GM18909 (cell line): ENCODE data around the gene ARHGAP45.

ENCODE experiments used
- ATAC-seq: cut with Tn5 transposase; IDR thresholded peaks from one replicate; pipeline ENCODE4 v1.9.1; 2021; ENCODE audit warnings: mild to moderate bottlenecking; ENCODE audit not compliant: unreplicated experiment, poor library complexity

Gene ARHGAP45

GRCh38 chr19:1098177-1099051 is 31.4 kb downstream of the ARHGAP45 start:
- no peak for ATAC-seq

- no peak for ATAC-seq
Measured at GRCh38 chr19:1101337-1101698, 34.4 kb downstream of the ARHGAP45 start.

- ATAC-seq: peak; percentile 25
Measured at GRCh38 chr19:1102407-1103131, 35.6 kb downstream of the ARHGAP45 start.

GRCh38 chr19:1103132-1103707 is 36.3 kb downstream of the ARHGAP45 start:
- no peak for ATAC-seq

GRCh38 chr19:1103708-1104310 is 36.8 kb downstream of the ARHGAP45 start, which contains the start of gene GPX4:
TSS of gene GPX4 (plus strand) at chr19:1103994. CDS start at chr19:1104044, 50 bp downstream.
- ATAC-seq: peak; percentile 72

GRCh38 chr19:1104311-1105007 is 37.5 kb downstream of the ARHGAP45 start:
- ATAC-seq: peak; percentile 31

GRCh38 chr19:1105008-1105872 is 38.3 kb downstream of the ARHGAP45 start:
- no peak for ATAC-seq

- no peak for ATAC-seq
Measured at GRCh38 chr19:1105873-1106840, 39.2 kb downstream of the ARHGAP45 start.

GRCh38 chr19:1106841-1107660 is 40.1 kb downstream of the ARHGAP45 start:
- ATAC-seq: no peak

- no peak for ATAC-seq
Measured at GRCh38 chr19:1107661-1108261, 40.8 kb downstream of the ARHGAP45 start.

GRCh38 chr19:1108291-1109031 is 41.5 kb downstream of the ARHGAP45 start:
- no peak for ATAC-seq

GRCh38 chr19:1109032-1109551 is 42.1 kb downstream of the ARHGAP45 start:
- ATAC-seq: no peak

GRCh38 chr19:1109697-1110671 is 43.0 kb downstream of the ARHGAP45 start:
- no peak for ATAC-seq

GRCh38 chr19:1110809-1111640 is 44.1 kb downstream of the ARHGAP45 start:
- ATAC-seq: no peak
